Measurements from ENCODE around the gene HOXB7.

The HOXB7 gene

GRCh38 chr17:48641541-48642058 is 30.8 kb upstream of the HOXB7 start:
- H3K4me3 ChIP-seq (ENCODE audit: low read length) = no peak overlapping the region
- TF ChIP-seq CTCF (conservative IDR thresholded peaks at IDR 0.05; ENCODE audit: low read depth, low read length) = no peak
- DNase-seq (ENCODE audit: low read depth) = no peak

- DNase-seq (ENCODE audit: low read depth) = no peak
- TF ChIP-seq CTCF (conservative IDR thresholded peaks at IDR 0.05; ENCODE audit: low read depth, low read length) = no peak
- no peak overlapping the region for H3K4me3 ChIP-seq (ENCODE audit: low read length)
Measured at GRCh38 chr17:48640858-48641180, 30.0 kb upstream of the HOXB7 start.

DNA sequence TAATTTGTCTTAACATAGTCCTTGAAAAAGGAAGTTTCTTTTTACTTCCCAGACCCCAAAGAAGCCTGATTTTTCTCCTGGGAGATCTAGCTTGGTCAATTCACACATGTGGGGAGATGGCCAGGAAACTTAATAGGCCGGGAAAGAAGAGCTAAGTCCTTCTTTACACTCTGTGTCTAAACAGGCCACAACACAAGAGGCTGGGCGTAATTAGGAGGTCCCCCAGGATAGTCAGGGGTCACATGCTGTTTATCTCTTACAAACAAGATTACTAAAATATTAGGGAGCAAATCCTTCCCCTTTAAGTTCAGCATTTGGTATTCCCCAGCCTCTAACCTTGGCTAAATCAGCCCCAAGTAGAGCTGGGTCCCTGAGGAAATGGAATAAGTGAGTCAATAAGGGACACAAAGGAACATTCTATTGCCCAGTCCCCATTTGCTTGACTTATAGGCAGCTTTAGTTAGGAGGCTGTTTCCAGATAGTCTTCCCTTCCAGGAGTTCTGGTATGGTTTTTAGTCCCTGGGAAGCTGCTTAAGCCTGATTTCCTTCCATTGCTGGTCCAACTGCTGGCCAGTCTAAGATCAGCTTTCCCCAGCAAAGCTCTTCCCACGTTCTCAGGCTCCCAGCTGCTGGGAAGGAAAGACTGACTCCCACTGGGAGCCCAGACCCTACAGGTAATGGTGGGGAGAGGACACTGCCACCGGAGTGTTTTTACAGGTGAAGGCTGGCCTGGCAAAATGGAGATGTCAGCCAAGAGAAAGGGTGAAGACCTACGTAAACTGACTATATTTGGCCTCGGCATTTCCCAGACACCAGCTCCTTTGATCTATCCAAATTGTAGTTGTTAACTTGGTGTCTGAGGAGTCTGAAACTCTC is 29.4 kb upstream of the HOXB7 start:
- DNase-seq (ENCODE audit: low read depth) = no peak
- no peak for TF ChIP-seq CTCF (conservative IDR thresholded peaks at IDR 0.05; ENCODE audit: low read depth, low read length)
- no peak overlapping the region for H3K4me3 ChIP-seq (ENCODE audit: low read length)

DNA sequence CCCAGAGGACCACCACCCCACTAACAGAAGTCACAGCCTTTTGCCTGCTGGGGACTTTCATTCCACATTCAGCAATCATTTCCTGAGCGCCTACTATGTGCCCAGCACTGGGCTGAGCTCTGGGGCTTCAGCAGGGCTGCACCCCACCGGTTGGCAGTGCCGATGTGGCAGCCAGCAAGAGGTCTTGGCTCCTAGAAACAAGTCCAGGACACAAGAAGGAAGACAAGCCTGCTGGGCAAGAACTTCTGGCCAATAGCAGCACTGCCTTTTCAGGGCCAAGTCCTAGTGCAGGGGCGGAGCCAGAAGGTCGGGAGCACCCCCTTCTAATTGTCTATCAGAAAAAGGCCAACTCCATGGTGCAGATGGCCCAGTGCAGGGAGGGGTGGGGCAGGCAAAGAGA is 28.3 kb upstream of the HOXB7 start:
- DNase-seq (ENCODE audit: low read depth) = no peak
- no peak overlapping the region for H3K4me3 ChIP-seq (ENCODE audit: low read length)
- no peak for TF ChIP-seq CTCF (conservative IDR thresholded peaks at IDR 0.05; ENCODE audit: low read depth, low read length)

DNA sequence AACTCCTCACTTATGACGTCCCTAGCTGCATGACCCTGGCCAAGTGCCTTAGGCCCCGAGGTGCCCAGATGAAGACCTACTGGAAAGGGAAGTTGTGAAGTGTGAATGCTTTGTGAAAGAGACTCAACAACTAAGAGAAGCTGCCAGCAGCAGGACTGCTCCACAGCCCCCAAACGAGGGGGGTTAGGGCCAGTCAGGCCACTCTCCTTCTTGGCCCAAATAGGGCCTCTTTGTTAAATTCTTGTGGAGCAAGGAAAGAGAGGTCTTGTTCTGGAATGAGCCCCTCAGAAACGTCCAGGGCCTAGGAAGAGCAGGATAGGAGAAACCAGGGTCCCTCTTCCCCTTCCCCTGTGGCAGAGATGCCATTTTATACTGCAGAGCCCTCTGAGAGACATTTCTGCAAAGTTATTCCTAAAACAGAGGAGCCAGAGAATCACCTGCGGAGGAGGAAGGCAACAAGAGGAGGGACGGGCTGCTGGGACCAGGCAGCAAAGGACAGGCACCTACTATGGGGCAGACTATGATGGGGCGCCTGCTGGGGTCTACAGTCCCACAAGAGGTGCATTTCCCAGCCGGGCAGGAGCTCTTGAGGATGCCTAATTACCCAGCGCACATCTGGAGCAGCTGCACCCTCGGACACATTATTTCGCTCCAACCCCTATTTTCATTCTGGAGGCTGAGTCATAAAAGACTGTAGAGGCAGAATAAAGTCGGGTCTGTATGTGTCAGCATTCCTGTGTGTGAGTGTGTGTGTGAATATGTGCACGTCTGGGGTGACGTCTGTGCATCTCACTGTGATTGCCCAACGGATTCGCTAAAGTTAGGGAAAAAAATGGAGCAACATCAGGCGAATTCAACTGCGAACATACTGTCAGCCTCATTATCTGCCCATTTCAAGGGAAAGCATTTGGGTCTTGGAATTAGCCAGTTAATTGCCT is 26.8 kb upstream of the HOXB7 start:
- TF ChIP-seq CTCF (conservative IDR thresholded peaks at IDR 0.05; ENCODE audit: low read depth, low read length) = no peak
- H3K4me3 ChIP-seq (ENCODE audit: low read length) = no peak overlapping the region
- DNase-seq (ENCODE audit: low read depth) = no peak

- H3K4me3 ChIP-seq (ENCODE audit: low read length) = no peak overlapping the region
- peak; percentile 64 for TF ChIP-seq CTCF (conservative IDR thresholded peaks at IDR 0.05; ENCODE audit: low read depth, low read length)
- peak; percentile 14 for DNase-seq (ENCODE audit: low read depth)
Measured at GRCh38 chr17:48636177-48637018, 25.6 kb upstream of the HOXB7 start.

Data from retinal pigment epithelial cell (primary cell).